Right lobe of liver (tissue), 6 donors: ENCODE results near the gene C3. TPM values are rescaled to one million over a fixed set of nuclear protein-coding genes. Genes with fewer than 3 reads are reported as not detected.

Experiments used
- ATAC-seq, 4 donors: fragments of 200-7000 bp; cut with Tn5 transposase; one replicate each; pipeline ENCODE4 v1.9.1; 2020; ENCODE audit warnings: mild to moderate bottlenecking in 4 of 4, moderate library complexity in 4 of 4
- DNase-seq, 3 donors: peaks; one replicate each; pipeline ENCODE4 v3.0.0-alpha.2; 2020
- H3K27ac ChIP-seq, 3 donors: fragments of 200-600 bp; one replicate each; pipeline ENCODE4 v1.8.0; 2022
- H3K27me3 ChIP-seq, 2 donors: fragments of 200-600 bp; one replicate each; pipeline ENCODE4 v1.8.0; 2022
- H3K36me3 ChIP-seq, 4 donors: fragments of 200-600 bp; sonication (generic) in 1 of 4; one replicate each; pipeline versions ENCODE4 v1.5.1 to v1.8.0; 2017 to 2022; ENCODE audit warnings: control low read depth in 1 of 4
- H3K4me1 ChIP-seq, 4 donors: fragments of 200-600 bp; sonication (generic) in 1 of 4; one replicate each; pipeline versions ENCODE4 v1.5.1 to v1.8.0; 2017 to 2022; ENCODE audit warnings: control low read depth in 1 of 4
- H3K4me3 ChIP-seq, 3 donors: fragments of 200-600 bp; one replicate each; pipeline ENCODE4 v1.8.0; 2022
- H3K9me3 ChIP-seq, 4 donors: fragments of 200-600 bp; sonication (generic) in 1 of 4; one replicate each; pipeline versions ENCODE4 v1.5.1 to v1.8.0; 2017 to 2022; ENCODE audit warnings: control low read depth in 1 of 4
- CTCF ChIP-seq, 4 donors: fragments of 200-600 bp in 3 of 4; fragments of 450-650 bp in 1 of 4; IDR thresholded peaks; one replicate each; pipeline versions ENCODE4 v1.5.1 to v1.8.0; 2016 to 2022; ENCODE audit warnings: antibody characterized with exemption in 4 of 4, mild to moderate bottlenecking in 2 of 4
- POLR2A ChIP-seq: fragments of 450-650 bp; IDR thresholded peaks from one replicate; pipeline ENCODE4 v1.6.1; 2017; ENCODE audit warnings: antibody characterized with exemption, mild to moderate bottlenecking
- WGBS: methylation state at CpG from one replicate; pipeline ENCODE4 v1.1.6; 2018; ENCODE audit warnings: low coverage, low lambda C conversion rate; ENCODE audit not compliant: insufficient coverage; ENCODE audit errors: missing lambda C conversion rate; 5-methylcytosine and 5-hydroxymethylcytosine counted together
- intact Hi-C, 2 donors: fragments of 100-400 bp; cut with DNase I; formaldehyde crosslinking; loops; one replicate each; pipeline versions ENCODE4 v1.11.2 to v1.14.1; 2022
- total RNA-seq, 6 experiments: library from RNA; depleted of rRNA in 2 of 6; stranded (reverse); fragments of >200 nt in 2 of 6; fragmentation: NEBNext Ultra II Directional in 3 of 6; extraction: Animal tissue kit (Norgen Biotek cat#: 25700) in 3 of 6; gene quantifications; one replicate each; pipeline versions ENCODE4 v1.1.0 to v1.2.4, GENCODE V29; 2016 to 2023
- donor health status: DM: no; HTN: yes; CAD: no.
- donor health status: DM: no; HTN: no; CAD: no.
- donor health status: DM: no; HTN: no; CAD: no.
- donor health status: DM: no; HTN: yes; CAD: no.
- donor health status: DM: no; HTN: yes; CAD: no.

C3 gene
- total RNA-seq, 6 experiments from 2014 or later = 10,569 to 17,502 (median 15,749) TPM

DNA sequence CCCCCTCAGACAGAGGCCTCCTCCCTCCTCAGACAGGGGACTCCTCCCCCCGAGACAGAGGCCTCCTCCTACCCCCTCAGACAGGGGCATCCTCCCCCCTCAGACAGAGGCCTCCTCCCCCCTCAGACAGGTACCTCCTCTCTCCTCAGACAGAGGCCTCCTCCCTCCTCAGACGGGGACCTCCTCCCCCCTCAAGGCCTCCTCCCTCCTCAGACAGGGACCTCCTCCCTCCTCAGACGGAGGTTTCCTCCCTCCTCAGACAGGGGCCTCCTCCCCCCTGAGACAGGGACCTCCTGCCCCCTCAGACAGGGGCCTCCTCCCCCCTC, 13.9 kb downstream of the C3 start:
- Histone ChIP-seq H3K4me3 (no peak overlapping the region), H3K9me3 (no peaks in the 10 kb centered on the region), H3K27me3 (no peaks in the 10 kb centered on the region), H3K4me1 (peaks cover 0 to 14% (median 1%) of the 10 kb centered on the region in 4 donors), H3K36me3 (peaks cover 12 to 93% (median 59%) of the 10 kb centered on the region in 4 donors), H3K27ac (no peak overlapping the region)
- ATAC-seq = peak; percentile 7 to 32 (median 22)
- DNase-seq = no peak
- TF ChIP-seq POLR2A (no peak), CTCF (IDR thresholded peaks at IDR 0.05) (no peak)
- 60% methylated on average over 3 of the region's 3 CpGs for whole genome bisulfite sequencing
- intact Hi-C loops = no loop called here

DNA sequence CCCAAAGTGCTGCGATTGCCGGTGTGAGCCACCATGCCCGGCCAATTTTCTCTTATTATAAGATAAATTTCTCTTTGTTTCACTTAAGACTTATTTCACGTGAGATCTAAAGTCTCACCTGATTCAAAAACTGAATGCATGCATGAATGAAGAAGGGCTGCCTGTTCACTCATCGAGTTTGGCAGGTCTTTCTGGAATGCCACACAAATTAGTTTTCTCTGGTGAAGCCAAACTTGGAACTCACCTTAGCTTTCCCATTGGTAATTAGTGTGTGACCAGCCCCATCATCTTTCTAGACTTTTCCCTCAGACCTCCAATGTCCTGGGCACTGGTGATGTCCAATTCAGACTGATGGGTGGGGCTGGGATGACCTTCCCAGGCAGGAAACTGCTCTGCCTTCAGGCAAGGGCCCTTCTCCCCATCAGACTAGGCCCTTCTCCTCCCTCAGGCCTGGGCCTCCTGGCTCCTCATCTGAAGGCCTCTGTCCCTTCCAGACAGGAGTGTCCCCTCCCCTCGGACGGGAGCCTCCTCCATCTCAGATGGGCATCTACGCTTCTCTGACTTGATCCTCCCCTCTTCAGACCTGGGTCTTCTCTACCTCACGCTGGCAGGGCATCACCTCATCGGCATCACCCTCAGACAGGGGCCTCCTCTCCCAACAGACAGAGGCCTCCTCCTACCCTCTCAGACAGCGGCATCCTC, 14.4 kb downstream of the C3 start:
- Histone ChIP-seq H3K27me3 (no peaks in the 10 kb centered on the region), H3K27ac (no peak overlapping the region), H3K4me1 (peaks cover 0 to 9% (median 0%) of the 10 kb centered on the region in 4 donors), H3K4me3 (no peak overlapping the region), H3K9me3 (no peaks in the 10 kb centered on the region), H3K36me3 (peaks cover 12 to 93% (median 57%) of the 10 kb centered on the region in 4 donors)
- intact Hi-C loops = no loop called here
- TF ChIP-seq CTCF (IDR thresholded peaks at IDR 0.05) (no peak), POLR2A (no peak)
- ATAC-seq = peak; percentile 2 to 35 (median 18)
- 66% methylated on average over 9 of the region's 11 CpGs for WGBS
- peak in 2 of 3 donors; percentile 22 to 57 for DNase-seq

DNA sequence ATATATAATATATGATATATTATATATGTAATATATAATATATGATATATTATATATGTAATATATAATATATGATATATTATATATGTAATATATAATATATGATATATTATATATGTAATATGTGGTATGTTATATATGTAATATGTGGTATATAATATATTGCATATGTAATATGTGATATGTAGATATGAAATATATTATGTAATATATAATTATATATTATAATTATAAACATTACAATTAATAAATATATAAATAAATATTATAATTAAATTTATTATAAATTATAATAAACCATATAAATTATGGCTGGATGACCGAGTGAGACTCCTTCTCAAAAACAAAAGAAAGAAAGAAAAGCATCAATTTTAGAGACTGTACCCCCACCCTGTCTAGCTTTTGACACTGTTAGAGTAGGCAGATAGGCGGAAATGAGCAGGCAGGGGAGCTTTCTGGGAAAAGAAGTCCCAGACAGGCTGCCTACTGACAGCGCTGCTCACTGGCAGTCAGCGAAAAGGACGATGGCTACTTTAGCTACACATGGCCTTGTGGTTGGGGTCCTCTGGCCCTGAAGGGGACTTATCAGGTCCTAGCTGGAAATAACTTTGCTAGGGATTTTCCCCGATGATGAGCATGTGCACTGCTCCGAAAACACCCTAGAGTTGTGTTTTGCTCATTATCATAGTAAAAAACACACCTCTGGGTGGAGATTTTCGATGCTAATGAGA, 19.7 kb downstream of the C3 start:
- H3K27me3 ChIP-seq = no peaks in the 10 kb centered on the region
- H3K9me3 ChIP-seq = no peaks in the 10 kb centered on the region
- no peak overlapping the region for H3K4me3 ChIP-seq
- no peak overlapping the region for H3K27ac ChIP-seq
- H3K4me1 ChIP-seq = peaks cover 0 to 25% (median 0%) of the 10 kb centered on the region in 4 donors
- H3K36me3 ChIP-seq = peaks cover 12 to 91% (median 55%) of the 10 kb centered on the region in 4 donors
- peak; percentile 41 for TF ChIP-seq POLR2A
- TF ChIP-seq CTCF (IDR thresholded peaks at IDR 0.05) = no peak
- WGBS = 41% methylated on average over 5 of the region's 8 CpGs
- intact Hi-C loops = no loop called here
- peak in 1 of 3 donors; percentile 38 for DNase-seq
- ATAC-seq = peak; percentile 20 to 52 (median 47)

DNA sequence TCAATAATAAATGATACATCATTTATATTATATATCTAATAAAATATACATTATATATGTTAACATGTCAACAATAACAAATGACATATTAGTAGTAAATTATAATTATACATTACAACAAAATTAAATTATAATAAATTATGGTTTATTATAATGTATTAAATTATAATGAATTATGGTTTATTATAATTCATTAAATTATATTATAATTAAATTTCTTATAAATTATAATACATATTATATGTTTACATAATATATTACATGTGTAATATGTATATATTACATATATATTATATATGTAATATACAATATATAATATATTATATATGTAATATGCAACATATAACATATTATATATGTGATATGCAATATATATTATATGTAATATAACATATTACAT, 20.5 kb downstream of the C3 start:
- TF ChIP-seq CTCF (IDR thresholded peaks at IDR 0.05) = no peak
- intact Hi-C loops = no loop called here
- Histone ChIP-seq H3K27ac (no peak overlapping the region), H3K36me3 (peaks cover 12 to 91% (median 55%) of the 10 kb centered on the region in 4 donors), H3K9me3 (no peaks in the 10 kb centered on the region), H3K4me3 (no peak overlapping the region), H3K27me3 (no peaks in the 10 kb centered on the region), H3K4me1 (peaks cover 0 to 27% (median 0%) of the 10 kb centered on the region in 4 donors)
- ATAC-seq (no peak), DNase-seq (no peak)
